ENCODE data around the gene ARMC9.

DNA sequence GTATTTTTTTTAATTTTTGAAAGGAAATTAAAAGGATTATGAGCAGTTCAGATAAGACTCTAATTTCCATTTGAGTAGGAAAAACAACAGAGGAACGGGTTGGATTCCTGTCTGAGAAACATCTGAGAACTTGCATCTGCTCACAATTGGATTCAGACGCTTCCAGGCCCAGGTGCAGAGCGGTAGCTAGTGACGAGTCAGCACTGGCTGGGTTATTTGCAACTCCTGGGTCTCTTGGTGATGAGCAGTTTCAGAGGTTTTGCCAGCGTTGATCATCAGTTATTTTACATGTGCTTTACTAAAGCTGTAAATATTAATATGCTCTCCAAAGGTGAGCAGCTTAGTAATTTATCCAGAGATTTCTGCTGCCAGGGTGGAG lies 158.0 kb downstream of the ARMC9 start:
- TF ChIP-seq, protein P1, sequence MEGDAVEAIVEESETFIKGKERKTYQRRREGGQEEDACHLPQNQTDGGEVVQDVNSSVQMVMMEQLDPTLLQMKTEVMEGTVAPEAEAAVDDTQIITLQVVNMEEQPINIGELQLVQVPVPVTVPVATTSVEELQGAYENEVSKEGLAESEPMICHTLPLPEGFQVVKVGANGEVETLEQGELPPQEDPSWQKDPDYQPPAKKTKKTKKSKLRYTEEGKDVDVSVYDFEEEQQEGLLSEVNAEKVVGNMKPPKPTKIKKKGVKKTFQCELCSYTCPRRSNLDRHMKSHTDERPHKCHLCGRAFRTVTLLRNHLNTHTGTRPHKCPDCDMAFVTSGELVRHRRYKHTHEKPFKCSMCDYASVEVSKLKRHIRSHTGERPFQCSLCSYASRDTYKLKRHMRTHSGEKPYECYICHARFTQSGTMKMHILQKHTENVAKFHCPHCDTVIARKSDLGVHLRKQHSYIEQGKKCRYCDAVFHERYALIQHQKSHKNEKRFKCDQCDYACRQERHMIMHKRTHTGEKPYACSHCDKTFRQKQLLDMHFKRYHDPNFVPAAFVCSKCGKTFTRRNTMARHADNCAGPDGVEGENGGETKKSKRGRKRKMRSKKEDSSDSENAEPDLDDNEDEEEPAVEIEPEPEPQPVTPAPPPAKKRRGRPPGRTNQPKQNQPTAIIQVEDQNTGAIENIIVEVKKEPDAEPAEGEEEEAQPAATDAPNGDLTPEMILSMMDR (IDR thresholded peaks at IDR 0.05): no peak
- no peak for TF ChIP-seq POLR2A (IDR thresholded peaks at IDR 0.05)

Measured in lower leg skin (tissue), 3 donors.